ENCODE data around the gene RPL3.
A peak's percentile ranks its signal among the peaks of the same experiment; 100 is the strongest.
"Not testable (repeated sequence)": the region's sequence is repeated elsewhere in the genome, so short reads cannot be mapped to it uniquely, and the experiment has no call there.

Gene RPL3

DNA sequence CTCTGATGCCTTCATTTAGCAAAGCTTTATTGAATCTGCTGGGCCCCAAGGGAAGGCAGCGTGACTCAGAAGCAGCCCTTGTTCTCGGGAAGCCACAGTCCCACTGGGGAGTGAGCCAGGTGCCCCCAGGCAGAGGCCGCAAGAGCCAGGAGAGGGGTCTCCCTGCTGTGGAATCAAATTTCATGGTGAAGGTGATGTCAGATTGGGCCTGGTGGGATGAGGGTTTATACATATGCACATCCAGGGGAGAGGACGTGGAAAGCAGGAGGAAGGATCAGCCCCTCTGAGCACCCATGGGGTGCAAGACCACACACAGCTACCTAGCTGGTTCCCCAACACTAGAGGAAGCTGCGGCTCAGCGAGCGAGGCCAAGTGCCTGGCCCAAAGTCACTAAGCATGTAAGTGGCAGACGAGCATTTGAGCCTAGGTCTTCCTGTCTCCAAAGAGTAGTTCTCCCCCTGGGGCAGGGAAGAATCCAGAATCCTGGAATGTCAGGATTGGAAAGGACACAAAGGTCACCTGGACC lies 32.3 kb upstream of the RPL3 start:
- no peak for DNase-seq

DNA sequence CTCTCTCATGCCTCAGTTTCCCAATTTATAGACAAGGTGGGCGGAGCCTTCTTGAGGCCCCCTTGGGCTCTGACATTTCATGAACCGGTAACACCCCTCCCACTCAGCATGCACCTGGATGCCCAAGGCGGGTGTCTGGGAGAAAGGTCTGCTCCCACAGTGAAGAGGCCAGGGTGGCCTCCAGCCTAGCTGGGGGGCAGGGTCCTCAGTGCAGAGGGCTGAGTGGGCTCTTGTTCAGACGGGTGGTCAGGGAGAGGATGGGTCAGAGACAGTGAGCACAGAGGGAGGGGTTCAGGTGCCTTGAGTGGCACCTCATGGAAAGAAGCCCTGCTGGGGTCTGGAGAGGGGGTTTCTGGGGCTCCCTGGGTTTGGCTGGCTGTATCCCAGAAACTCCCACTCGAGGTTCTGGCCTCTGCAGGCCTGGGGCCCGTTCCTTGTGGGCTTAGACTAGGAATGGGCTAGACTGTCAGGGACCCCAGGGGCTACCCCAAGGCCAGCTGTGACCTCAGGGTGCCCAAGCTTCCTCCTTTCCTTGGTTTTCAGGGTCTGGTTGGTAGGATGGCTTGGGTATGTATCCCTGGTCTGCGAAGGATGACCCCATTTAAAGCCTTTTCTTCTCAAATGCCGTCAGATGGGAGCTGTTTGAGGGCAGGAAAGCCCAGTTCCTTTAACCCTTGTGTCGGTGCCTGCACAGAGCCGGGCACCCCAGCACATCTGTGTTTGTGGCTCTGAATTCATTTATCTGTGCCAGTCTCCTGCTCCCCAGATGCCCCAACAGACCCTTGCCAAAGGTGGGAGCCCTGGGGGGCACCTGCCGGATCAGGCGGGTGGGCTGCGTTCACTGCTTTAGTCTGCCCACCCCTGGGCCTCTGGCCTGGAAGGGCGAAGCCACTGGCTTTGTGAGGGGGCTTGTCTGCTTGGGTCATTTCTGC lies 31.6 kb upstream of the RPL3 start:
- DNase-seq = no peak

DNA sequence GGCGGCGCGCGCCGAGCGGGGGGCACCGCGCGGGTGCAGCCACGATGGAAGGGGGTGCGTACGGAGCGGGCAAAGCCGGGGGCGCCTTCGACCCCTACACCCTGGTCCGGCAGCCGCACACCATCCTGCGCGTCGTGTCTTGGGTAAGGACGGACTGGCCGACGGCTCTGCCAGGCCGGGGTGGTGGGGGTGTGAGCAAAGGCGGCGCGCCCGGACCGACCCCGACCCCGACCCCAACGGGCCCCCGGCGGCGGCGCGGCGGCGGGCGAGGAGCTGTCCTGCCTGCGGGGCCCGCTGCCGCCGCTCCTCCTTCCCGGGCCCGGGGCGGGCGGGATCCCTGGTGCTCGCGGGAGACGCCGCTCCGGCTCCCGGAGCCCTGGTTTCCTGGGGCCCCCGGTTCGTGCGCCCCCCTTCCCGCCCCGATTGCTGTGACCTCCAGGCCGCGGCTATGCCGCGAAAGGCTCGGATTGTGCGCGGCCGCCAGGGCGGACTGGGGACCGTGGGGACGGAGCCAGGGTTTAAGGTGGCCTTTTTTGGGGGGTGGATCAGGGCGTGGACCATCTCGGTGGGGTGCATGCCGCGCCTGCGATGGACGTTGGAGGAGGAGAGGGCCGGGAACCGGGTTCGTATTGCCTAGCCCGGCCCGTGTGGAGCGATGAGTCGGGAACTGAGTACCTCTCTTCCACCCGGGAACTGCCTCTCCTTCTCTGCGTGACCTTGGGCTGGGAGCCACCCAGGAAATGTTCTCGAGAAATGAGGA lies 30.7 kb upstream of the RPL3 start, which contains the start of gene SYNGR1:
Gene SYNGR1 (plus strand): TSS at position 25 of the 760 bp plus-strand sequence. CDS start 20 bp downstream, at position 45.
- no peak for DNase-seq

DNA sequence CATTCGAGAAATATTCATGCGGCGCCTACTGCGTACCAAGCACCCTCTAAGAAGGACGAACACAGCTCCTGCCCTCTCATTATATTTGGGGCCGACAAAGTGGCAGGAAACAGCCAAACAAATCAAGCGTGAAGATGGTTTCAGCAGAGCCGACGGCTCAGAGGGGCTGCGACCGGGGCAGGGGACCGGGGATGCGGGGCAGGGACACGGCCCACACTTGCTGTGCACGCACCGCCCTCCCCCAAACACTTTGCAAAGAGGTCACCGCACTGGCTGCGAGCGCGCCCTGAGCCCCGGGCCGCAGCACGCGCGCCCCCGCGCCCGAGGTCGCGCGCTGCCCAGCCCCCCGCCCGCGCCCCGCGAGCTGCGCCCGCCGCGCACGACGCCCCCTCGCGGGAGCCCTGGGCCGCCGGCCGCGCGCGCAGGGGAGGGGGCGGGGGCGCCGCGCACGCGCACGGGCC lies 30.1 kb upstream of the RPL3 start:
- DNase-seq = no peak

DNA sequence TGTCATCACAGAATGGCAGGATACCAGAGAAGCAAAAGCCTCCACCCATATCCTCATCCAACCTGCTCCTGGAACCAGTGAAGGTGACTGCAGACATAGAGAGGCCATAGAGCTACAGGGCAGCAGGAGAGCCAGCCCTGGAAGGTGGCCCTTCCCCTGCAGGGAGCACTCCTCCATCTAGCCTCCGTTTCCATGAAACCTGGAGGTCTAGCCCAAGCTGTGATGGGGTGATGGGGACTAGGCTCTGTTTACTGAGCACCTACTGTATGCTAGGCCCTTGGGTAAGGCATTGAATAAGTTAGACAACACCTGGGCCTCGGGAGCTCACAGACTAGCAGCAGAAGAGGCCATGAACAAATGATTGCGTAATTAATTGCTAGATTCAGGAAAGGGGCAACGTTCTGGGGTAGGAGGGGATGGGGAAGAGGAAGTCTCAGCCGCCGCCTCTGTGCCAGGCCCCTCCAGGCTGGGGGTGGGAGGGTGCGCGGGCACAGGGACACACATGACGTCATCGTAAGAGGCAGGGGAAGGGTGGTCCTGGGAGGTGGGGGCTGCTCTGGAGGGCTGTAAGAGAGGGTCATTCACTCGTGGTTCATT lies 29.6 kb upstream of the RPL3 start:
- no peak for DNase-seq

DNA sequence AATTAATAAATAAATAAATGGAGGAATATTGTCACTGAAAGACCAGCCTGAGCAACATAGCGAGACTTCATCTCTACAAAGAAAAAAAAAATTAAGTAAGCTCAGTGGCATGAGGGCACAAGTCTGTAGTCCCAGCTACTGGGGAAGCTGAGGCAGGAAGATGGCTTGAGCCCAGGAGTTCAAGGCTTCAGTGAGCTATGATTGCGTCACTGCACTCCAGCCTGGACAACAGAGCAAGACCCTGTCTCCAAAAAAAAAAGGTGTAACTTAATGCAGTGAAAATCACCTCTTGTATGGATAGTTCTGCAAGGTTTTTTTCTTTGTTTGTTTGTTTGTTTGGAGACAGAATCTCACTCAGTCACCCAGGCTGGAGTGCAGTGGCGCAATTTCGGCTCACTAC lies 25.8 kb upstream of the RPL3 start:
- DNase-seq = no peak

DNA sequence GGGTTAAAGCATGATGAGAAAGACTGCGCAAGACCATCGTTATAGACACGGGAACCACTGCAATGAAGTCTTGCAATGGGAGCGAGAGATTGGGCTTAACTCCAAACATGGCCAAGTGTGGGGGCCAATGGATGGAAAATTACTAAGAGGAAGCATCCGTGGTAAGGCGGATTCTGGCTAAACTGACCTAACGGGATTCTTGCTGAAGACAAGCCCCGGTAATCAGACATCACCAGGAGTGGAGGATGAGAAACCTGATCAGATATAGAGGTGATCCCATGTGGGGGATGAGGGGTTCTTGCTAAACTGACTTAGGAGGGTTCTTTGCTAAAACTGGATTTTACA lies 24.6 kb upstream of the RPL3 start:
- DNase-seq = no peak

DNA sequence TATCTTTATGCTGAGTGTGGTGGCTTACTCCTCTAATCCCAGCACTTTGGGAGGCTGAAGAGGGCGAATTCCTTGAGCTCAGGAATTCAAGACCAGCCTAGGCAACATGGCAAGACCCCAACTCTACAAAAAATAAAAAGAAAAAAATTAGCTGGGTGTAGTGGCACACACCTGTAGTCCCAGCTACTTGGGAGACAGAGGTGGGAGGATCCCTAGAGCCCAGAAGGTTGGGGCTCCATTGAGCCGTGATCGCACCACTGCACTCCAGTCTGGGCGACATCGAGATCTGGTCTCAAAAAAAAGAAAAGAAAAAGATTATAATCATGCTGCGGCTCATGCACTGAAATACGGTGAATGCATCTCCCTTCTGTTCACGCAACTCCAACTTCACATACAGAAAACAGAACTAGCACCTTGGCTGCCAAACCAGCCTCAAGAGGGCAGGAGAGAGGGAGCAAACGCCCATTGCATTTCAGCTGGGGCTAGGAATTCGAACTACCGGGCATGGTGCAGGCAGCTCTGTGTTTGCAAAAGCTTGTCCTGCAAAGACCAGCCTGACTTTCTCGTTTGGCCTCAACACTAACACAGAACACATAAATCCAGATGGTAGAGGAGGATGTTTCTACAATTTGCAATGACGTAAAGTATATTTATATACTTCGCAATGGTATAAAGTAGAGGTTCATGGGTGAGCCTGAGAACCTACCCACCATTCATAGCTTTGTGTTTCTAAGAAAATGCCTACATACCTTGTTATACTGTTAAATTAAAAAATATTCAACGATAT lies 24.0 kb upstream of the RPL3 start:
- DNase-seq = peak; percentile 40

DNA sequence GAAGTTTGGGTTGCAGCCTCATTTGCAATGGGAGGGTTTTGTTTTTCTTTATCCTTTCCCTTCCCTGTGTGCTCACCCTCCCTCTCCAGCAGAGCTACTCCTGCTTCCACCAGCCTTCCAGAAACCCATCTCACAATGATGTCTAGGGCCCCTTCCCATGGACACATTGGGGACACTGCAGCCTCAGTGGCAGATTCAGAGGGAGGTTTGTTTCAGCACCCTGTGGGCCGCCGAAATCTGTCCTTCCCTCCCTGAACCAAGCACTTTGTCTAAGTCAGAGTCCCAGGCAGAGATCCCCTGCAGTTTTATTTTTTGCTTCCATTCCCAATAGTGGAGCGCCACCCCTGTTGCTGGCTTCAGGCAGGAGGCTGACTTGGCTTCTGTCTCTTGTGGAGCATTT lies 21.8 kb upstream of the RPL3 start:
- no peak for DNase-seq

DNA sequence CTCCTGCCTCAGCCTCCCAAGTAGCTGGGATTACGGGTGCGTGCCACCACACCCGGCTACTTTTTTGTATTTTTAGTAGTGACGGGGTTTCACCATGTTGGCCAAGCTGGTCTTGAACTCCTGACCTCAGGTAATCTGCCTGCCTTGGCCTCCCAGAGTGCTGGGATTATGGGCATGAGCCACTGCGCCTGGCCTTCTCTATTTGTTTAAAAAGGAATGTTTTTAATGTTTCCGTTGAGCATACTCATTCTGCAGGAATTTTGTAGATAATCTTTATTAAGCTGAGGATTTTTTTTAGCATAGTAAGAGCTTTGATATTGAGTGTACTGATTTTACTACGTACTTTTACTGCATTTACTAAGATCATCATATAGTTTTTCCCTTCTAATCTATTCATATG lies 20.4 kb upstream of the RPL3 start:
- not testable (repeated sequence) for DNase-seq

DNA sequence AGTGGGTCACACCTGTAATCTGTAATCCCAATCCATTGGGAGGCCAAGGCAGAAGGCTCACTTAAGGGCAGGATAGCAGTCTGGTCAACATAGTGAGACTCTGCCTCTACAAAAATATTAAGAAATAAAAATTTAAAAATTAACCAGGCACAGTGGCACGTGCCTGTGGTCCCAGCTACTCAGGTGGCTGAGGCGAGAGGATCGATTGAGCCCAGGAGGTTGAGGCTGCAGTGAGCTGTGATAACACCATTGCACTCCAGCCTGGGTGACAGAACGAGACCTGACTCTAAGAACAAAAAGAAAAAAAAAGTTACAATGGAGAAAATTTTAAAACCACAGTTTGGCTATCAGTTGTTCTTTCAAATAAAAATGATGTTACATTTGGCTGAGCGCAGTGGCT lies 17.0 kb upstream of the RPL3 start:
- DNase-seq = no peak

DNA sequence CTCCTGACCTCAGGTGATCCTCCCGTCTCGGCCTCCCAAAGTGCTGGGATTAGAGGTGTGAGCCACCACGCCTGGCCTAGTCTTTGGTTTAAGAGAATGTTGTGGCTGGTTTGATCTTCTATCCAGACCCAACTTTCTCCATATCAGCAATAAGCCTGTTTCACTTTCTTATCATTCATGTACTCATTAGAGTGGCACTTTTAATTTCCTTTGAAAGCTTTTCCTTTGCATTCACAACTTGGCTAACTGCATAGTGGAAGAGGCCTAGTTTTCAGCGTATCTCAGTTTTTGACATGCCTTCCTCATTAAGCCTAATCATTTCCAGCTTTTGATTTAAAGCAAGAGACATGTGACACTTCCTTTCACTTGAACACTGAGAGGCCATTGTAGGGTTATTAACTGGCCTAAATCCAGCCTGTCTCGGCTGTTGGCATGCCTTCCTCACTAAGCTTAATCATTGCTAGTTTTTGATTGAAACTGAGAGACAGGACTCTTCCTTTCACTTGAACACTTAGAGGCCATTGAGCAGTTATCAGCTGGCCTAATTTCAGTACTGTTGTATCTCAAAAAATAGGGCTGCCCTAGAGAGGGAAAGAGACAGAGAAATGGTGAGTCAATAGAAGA lies 13.1 kb upstream of the RPL3 start:
- DNase-seq = no peak

DNA sequence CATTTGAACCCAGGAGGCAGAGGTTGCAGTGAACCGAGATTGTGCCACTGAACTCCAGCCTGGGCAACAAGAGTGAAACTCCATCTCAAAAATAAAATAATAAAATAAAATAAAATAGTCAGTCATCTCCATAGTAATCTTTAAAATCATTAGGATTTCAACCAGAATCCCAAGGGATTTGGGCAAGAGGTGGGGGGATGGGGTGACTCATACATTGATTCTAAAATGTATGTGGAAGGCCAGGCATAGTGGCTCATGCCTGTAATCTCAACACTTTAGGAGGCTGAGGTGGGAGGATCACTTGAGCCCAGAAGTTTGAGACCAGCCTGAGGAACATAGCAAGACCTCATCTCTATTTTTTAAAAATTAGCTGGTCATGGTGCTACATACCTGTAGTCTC lies 11.1 kb upstream of the RPL3 start:
- not testable (repeated sequence) for DNase-seq

DNA sequence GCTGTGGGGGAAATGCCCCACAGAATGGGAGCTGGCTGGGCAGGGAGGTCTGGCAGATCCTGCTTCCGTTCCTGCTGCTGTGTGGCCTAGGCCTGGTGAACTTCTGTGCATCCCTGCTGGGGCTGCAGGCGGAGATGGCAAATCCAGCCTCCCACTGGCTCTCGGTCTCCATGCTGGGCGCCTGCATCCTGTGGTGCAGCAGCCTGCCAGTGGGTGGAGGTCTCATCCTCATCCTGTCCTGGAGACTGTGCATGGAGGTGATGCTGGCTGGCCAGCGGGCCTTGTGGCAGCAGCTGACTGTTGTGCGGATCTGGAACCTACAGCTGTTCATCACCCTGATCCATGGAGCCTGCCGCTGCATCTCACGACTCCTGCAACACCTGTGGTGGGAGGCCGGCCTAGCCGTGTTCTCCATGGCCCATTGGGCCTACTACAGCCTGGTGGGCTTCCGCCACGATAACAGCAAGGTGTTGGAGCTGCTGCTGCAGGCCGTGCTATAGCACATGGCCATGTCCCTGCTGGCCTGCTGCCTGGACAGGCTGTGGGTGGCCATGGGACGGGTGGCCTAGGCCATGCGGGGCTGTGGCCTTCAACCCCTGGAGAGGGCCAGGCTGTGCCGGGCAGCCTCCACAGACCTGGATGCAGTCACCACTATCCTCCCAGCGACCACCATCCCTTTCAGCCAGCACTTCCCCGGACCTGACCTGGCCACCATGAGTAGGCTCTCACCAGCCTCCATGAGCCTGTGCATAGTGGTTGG lies 8.8 kb upstream of the RPL3 start:
- no peak for DNase-seq

DNA sequence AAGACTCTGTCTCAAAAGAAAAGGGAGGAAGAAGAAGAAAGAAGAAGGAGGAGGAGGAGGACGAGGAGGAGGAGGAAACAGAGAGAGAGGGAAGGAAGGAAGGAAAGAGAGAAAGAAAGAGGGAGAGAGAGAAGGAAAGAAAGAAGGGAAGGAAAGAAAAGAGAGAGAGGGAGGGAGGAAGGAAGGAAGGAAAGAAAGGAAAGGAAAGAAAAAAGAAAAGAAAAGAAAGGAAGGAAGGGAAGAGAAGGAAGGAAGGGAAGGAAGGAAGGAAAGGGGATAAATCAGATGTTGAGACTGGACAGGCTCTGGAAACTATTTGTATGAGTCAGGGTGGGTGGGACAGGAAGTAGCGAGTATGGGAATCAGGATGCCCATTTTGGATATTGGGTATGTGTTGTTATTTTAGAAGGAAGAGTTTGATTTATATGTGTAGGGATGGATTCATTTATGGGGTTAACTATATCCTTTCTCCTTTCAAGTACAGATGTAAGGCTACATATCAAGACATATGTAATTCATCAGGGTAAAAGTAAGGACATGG lies 6.0 kb upstream of the RPL3 start:
- DNase-seq = no peak

DNA sequence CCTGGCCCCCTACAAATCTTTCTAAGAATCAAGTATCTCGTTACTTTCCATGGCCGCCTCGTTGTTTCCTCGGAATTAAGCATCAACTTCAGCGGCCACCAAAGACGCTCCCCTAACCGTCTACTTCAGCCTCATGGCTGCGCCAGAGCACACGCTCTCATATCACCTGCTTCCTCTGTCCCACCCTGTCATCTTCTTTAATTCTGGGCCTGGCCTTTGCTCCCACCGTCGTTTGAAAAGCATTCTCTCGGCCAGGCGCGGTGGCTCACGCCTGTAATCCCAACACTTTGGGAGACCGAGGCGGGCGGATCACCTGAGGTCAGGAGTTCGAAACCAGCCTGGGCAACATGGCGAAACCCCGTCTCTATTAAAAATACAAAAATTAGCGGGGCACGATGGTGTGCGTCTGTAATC lies 1.2 kb upstream of the RPL3 start:
- DNase-seq = not testable (repeated sequence)

DNA sequence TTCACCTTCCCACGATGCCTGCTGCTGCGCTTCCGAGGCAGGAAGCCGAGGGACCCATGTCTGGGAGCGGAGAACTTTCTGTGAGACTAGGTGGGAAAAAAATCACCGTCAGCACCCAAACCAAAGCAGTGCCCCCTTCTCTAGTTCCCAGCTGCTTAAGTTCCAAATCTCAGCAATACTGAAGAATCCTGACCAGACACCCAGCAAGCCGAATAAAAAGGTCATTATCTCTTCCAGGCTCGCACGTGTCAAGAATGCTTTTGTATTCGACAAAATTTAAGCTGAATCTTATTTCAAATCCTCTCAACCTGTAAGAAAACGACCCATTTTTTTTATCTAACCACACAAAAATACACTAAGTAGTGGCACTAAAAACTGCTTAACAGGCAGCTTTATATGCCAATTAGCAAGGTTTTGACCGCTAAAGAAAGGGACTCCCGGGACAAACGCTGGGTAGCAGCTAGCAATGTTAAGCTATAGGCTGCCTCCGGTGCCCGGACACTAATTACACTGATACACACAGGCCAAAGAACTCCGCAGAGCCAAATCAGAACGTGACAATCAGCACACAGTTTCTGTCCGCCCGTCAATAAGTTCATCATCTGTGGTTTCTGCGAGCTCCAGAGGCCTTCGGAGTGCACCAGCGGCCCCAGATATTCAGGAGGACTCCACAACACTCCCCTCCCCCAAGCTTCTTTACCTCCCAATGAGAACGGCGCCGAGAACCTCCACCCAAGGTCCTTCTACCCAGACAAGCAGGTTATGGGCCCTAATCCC lies 728 bp downstream of the RPL3 start:
- DNase-seq = no peak

DNA sequence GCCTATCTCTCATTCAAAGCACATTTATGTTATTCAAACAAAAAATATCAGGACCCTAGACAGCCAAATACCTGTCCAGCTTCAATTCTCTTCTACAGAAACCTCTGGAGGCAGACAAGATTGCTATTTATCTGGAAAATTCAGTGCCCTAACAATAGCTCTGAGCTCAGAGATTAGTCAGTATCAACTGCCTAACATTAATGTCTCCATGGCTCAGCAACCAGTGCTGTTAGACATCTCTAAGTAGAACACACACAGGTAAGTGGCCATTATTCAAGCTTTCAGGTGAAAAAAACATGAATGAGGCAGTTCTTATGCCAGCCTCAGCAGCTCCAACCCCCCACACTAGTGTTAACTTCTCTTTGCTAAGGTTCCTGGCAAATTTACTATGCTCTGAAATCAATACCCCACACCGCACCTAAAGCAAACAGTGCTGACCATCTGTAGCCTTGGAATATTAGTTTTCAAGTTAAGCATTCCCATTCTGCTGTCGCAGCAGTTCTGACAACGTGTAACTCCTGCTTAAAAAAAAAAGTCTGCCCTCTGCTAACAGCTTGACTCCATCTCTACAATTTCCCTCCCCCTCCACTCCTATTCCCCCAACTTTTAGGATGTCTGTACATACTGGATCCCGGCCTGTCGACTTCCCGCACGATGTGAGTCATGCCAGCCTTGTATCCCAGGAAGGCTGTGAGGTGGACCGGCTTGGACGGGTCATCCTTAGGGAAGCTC lies 1.5 kb downstream of the RPL3 start:
- DNase-seq = no peak

DNA sequence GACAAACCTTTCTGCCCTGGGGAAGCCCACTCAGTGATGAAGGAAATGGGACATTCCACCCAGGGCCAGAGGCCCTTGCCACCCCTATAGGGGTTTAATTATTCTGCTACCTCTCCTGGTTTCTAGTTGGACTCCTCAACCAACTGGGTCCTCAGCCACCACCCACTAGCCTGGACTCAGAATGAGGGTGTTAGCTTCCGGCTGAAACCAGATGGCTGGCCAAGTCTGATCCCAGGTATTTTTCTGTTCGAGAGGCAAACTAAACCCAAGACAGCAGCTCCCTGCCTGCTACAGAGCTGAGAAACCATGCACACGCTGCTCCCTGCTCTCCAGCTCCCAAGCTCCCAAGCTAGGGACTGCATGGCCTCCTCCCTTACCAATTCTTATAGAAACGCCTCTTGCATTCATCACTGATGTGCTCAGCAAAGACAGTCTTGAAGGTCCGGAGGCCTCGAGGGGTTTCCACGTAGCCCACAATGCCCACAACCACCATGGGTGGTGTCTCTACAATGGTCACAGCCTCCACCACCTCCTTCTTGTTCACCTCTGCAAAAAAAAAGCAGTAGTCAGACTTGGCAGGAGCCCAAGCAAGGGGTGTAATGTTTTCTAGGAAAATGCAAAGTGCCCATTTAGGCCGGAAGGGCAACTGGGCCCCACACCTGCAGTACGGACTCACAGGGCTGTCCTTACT lies 2.2 kb downstream of the RPL3 start:
- DNase-seq = no peak

Measured in central memory CD4-positive, alpha-beta T cell (primary cell).